Measurements from ENCODE around the gene GHRH. TPM values are rescaled to one million over a fixed set of nuclear protein-coding genes. Genes with fewer than 3 reads are reported as not detected.

The GHRH gene, protein sequence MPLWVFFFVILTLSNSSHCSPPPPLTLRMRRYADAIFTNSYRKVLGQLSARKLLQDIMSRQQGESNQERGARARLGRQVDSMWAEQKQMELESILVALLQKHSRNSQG
- not detected in 2 replicates for total RNA-seq

DNA sequence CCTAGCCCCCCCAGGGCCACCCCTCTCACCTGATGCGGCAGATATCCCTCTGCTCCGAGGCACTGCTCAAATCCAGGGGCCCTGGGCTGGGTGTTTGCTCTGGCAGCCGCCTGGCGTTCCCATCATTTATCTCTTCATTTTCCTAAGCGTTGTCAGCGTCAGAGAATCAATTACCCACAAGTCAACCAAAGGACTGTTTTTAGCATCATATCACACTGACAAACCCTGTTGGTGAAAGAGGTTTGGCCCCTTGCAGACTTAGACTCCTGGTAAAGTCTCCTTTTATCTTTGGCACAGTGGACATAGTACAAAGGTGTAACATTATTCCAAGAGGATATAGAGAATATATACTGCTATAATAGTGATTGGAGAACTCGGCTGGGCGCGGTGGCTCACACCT is at the start of gene GHRH:
GHRH (minus strand) TSS at position 101 of the 400 bp plus-strand sequence. CDS start 4,925 bp downstream, outside the sequence.

Other genes with a start within 250 kb of the GHRH start
- gene RBL1, start 165.8 kb downstream of the GHRH start, total RNA-seq: 7.0 and 9.7 TPM in 2 replicates
- 162 and 281 TPM in 2 replicates for gene RPN2, start 82.5 kb downstream of the GHRH start, total RNA-seq
- gene MROH8, start 82.3 kb downstream of the GHRH start, total RNA-seq: 0.25 and 0.49 TPM in 2 replicates
- gene MANBAL, start 27.8 kb upstream of the GHRH start, total RNA-seq: 7.0 and 13.3 TPM in 2 replicates
- gene SRC, start 84.3 kb upstream of the GHRH start, total RNA-seq: 0.81 and 3.6 TPM in 2 replicates

Measured in bladder microvascular endothelial cell (primary cell).